KOPT-K1 (cell line): Measurements from ENCODE around the gene ARAP1.

ENCODE experiments used
- H3K27ac ChIP-seq: fragments of 200-600 bp; sonication (generic); 2 replicates; pipeline ENCODE4 v1.5.1; 2016; ENCODE audit warnings: antibody characterized with exemption, mild to moderate bottlenecking, low read depth, low read length; ENCODE audit not compliant: poor library complexity, severe bottlenecking
- H3K36me3 ChIP-seq: fragments of 200-600 bp; sonication (generic); 2 replicates; pipeline ENCODE4 v1.5.1; 2017; ENCODE audit warnings: antibody characterized with exemption, mild to moderate bottlenecking, low read length, moderate library complexity; ENCODE audit not compliant: insufficient read depth
- H3K9me3 ChIP-seq: fragments of 200-600 bp; sonication (generic); 2 replicates; pipeline ENCODE4 v1.5.1; 2017; ENCODE audit warnings: antibody characterized with exemption, low read length, mild to moderate bottlenecking; ENCODE audit not compliant: insufficient read depth, poor library complexity, severe bottlenecking

The ARAP1 gene

DNA sequence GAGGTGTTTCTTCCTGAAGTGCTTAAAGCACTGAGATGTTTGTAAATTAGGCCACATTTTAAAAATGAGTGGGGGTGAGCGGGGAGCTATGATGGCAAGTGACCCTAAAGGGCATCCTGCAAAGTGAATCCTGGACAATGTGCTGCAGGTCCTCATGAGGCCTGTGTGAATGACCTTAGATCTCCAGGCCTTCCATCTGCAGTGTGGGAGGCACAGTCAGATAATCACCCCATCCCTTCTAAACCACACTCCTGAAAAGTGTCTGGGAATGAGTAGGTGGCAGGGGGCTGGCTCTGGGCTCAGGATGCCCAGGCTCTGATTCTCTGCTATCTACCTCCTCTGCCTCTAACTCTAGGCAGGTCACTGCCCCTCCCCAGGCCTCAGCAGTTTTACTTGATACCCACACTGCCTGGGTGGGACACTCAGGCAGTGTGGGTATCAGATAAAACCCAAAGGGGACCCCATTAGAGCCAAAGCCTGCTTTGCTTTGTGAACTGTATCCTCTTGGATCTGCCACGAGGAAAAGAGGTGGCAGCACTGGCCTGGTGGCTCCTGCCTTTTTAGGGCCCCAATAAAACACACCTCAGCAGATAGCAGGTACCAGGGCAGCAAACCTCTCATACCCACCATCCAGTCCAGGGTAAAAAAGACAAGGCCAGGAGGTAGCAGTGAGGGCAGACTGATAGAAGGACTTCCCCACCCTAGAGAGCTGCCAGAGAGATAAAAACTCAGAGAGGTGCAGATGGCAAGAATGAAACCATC is 31.1 kb upstream of the ARAP1 start:
- no peaks in the 10 kb centered on the region for H3K9me3 ChIP-seq
- H3K36me3 ChIP-seq, result no peaks in the 10 kb centered on the region
- H3K27ac ChIP-seq, result no peak overlapping the region

DNA sequence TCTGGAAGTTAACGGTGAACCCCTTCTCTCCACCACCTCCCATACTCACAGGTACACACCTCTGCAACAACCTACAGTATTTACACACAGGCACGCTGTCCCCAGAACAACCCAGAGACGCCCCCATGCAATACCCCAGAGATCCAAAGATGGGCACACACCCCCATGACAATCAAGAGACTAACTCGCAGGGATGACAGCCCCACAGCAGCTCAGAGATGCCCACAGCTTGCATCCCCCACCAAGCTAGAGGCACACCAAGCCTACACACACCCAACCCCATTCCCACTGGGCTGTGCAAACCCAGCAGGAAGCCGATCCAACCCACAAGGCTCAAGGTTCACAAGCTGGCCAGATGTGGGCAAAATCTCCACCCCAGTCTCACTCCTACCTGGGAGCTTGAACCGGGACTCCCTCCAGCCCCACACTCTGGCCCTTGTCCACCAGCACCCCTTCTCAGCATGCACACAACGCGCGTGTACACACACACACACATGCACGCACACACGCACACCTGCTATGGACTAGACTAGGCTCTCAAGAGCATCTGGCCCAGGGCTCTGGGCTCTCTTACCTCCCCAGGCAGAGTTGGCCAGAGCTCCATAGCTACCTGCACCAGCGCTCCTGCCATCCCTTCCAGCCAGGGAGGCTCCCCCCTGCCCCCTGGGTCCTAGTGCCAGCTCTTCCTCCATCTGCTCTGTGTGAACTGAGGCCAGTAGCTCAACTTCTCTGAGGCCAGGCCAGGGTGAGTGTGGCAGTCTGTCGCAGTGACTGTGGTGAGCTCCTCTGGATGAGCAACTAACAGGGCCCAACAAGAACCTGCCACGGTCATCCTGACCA is 30.1 kb upstream of the ARAP1 start:
- no peaks in the 10 kb centered on the region for H3K9me3 ChIP-seq
- no peaks in the 10 kb centered on the region for H3K36me3 ChIP-seq
- H3K27ac ChIP-seq, result no peak overlapping the region

DNA sequence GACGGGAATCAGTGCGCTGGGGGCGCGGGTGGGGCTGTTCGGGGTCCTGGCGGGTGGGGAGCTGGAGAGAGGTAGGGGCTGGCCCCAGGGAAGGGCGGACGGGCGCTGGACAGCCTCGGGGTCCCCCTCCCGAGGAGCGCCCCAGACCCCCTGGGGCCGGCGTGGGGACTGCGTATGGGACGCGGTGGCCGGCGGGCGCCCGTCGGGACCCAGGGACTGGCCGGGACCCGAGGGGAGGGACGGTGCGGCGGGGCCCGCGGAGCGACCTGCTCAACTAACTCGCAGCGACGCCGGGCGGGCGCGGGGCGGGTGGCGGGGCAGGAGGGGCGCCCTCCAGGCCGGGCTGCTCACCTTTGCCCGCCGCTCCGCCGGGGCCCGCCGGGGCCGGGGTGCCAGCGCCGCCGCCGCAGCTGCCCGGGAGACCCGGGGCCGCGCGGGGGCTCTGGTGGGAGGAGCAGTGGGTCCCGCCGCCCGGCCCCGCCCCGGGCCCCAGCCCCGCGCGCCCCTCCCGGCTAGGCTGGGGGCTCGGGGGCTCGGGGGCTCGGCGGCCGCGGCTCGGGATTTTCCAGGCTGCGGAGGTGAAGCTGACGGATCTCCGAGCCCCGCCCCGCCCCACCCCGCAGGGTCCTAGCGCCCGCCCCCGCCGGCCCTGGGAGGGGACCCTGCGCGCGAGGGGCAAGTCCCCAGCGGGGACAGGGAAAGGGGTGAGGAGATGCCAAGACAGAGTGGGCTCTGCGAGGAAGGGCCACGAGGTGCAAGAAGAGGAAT is 29.3 kb upstream of the ARAP1 start:
- H3K27ac ChIP-seq, result no peak overlapping the region
- H3K9me3 ChIP-seq, result no peaks in the 10 kb centered on the region
- no peaks in the 10 kb centered on the region for H3K36me3 ChIP-seq

DNA sequence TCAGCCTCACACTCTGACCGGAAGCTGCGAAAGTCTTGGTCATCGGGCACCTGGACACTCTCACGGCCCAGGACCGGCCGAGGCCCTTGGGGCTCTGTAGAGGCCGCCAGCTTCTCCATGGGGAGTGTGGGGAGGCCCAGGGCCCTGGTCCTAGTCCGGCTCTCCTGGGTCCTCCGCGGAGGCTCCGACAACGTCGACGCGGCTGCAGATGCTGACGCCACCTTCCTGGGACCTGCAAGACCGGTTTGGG is 28.8 kb upstream of the ARAP1 start:
- Histone ChIP-seq H3K9me3 (no peaks in the 10 kb centered on the region), H3K36me3 (no peaks in the 10 kb centered on the region), H3K27ac (no peak overlapping the region)

DNA sequence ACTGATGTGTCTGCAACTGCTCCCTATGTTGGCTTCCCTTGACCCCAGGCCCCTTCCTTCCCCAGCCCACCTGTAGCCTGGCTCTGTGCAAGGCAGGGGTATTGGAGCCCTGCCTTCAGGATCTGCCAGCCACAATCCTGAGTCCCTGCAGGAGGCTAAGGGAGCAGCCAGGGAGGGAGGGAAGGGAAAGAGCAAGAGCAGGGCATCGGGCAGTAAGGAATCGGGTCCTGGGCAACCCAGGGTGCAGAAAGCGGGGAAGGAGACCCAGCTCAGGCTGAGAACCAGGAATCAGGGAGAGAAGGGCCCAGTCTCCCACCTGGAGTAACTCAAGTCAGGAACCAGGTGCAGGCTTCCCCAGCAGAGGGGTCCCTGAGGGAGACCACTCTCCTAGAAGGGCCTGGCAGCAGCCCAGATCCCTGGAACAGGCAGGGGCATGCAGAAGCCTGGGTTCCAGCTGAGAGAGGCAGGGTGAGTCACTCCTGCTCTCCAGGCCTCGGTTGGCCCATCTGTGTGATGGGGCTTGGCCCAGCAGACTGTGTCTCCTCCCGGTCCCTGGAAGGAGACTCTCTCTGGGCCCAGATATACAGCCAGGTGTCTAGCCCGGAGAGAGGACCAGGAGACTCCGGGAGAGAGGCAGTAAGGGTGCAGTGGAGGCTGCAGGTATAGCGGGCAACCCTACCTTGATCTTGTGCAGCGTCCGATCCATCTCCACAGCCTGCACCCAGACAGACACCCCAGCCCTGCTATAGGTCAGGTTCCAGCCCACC is 28.3 kb upstream of the ARAP1 start:
- H3K9me3 ChIP-seq, result no peaks in the 10 kb centered on the region
- H3K27ac ChIP-seq, result no peak overlapping the region
- H3K36me3 ChIP-seq, result no peaks in the 10 kb centered on the region

DNA sequence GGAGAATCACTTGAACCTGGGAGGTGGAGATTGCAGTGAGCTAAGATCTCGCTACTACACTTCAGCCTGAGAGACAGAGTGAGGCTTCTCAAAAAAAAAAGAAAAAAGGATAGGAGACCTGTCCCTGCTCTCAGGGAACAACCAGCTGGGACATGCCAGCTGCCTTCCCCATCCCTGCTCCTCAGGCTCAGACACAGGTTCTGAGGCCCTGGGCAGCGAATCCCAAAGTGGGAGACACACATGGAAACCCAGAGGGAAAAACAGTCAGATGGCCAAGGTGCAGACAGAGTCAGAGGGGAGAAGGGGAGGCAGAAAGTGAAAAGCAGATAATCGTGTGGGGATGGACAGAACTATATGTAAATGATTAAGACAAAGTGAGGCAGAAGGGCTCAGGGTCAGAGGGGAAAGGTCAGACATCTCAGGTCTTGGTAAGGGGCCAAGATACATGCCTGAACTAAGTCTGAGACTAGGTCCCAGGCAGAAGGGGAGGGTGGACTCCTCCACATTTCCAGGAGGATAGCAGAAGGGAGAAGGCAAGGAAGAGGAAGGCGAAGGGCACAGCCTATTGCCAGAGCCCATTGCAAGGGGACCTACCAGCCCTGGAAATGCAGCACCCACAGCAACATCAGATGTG is 27.4 kb upstream of the ARAP1 start:
- Histone ChIP-seq H3K36me3 (no peaks in the 10 kb centered on the region), H3K27ac (no peak overlapping the region), H3K9me3 (no peaks in the 10 kb centered on the region)

DNA sequence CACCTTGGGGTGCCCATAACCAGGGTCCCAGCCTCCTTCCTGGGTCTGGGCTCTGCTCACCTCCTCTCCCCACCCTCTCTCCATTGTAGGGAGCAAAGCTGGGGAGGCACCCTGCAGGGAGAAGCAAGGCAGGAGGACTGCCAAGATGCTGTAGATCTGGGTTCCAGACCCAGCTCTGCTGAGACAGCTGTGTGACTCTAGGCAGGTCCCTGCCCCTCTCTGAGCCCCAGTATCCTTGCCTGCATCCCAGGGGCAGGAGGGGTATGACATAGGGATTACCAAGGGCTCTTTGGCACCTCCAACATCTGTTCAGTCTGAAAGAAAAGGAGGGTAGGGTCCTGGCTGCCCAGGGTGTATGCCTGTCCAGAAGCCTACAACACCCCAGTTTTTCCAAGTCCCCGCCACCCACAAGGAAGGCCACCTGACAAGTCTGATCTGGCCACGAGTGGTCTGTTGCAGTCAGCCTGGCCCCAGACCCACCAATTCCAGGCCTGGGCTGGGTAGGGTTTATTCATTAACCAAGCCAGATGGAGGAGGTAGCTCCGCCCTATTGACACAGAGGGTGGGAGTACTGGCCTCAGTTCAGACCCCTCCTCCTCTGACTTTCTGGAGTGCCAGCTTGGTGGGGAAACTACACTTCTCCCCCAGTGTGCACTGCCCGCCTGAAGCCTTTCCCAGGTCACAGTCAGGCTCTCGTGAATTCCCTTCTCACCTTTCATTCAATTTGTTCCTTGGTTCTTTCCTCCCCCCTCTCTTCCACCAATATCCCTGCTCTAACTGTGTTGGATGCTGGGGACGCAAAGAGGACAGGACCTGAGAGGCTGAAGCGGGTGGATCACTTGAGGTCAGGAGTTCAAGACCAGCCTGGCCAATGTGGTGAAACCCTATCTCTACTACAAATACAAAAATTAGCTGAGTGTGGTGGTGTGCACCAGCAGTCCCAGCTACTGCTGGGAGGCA is 26.6 kb upstream of the ARAP1 start:
- no peaks in the 10 kb centered on the region for H3K36me3 ChIP-seq
- no peak overlapping the region for H3K27ac ChIP-seq
- H3K9me3 ChIP-seq, result no peaks in the 10 kb centered on the region

DNA sequence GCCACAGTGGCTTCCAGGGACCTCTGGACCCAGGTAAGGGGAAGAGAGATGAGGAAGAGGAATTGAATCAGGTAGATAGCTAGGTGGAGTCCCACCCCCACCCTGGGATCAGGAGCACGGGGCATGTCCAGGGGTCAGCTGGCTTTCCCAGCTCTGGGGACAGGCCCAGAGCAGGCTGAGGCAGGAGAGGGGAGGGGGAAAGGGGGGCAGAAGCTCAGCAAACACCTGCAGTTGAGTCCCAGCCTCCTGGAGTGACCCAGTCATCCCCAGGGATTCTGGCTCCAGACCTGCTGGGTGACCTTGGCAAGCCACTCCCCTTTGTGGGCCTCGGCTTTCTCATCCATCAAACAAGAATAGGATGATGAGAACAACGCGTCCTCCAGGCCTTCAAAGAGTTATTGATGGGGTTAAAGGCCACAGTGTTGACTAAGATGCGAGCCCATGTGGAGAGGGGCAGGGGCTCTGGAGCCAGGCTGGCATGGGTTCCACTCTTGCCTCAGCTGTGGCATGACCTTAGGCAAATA is 25.6 kb upstream of the ARAP1 start:
- no peak overlapping the region for H3K27ac ChIP-seq
- H3K9me3 ChIP-seq, result no peaks in the 10 kb centered on the region
- H3K36me3 ChIP-seq, result no peaks in the 10 kb centered on the region

DNA sequence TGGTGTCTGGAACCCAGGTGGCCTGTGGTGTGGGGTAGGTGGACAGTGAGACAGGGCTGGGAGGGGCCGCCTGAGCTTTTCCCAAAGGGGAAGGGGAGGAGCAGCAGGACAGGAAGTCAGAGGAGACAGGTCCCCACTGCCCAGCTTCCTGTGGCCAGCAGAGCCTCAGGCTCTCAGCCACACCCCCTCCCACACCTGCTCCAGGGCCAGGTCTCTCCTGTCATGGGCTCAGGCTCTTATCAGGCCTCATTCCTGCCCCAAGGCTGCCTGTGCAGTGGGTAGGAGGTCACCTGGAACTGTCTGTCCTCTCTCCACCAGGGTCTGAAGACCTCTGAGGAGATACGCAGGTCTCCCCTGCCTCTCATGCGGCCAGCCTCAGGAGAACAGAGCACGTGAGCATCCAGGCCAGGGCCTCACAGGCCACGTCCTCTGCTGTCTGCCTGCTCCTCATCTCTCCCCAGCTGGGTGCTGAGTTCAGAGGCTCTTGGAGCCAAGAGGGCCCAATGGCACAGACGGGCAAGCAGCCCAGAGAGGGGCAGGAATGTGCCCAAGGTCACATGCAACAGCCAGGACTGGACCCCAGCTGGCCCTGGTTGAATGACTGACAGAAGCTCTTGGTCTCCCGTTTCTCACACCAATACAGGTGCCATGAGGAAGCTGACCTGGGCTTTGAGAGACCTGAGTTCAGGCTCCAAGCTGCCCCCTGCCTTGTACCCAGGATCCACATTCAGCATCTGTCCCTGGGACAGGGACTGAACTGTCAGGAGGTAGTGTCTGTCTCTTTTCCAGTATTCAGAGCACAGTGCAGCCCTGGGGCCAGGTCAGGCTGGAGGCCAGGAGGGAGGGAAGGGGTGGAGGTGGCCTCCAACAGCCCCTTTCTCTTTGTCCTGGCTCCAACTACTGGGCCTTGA is 24.9 kb upstream of the ARAP1 start:
- H3K9me3 ChIP-seq, result no peaks in the 10 kb centered on the region
- H3K27ac ChIP-seq, result no peak overlapping the region
- no peaks in the 10 kb centered on the region for H3K36me3 ChIP-seq

DNA sequence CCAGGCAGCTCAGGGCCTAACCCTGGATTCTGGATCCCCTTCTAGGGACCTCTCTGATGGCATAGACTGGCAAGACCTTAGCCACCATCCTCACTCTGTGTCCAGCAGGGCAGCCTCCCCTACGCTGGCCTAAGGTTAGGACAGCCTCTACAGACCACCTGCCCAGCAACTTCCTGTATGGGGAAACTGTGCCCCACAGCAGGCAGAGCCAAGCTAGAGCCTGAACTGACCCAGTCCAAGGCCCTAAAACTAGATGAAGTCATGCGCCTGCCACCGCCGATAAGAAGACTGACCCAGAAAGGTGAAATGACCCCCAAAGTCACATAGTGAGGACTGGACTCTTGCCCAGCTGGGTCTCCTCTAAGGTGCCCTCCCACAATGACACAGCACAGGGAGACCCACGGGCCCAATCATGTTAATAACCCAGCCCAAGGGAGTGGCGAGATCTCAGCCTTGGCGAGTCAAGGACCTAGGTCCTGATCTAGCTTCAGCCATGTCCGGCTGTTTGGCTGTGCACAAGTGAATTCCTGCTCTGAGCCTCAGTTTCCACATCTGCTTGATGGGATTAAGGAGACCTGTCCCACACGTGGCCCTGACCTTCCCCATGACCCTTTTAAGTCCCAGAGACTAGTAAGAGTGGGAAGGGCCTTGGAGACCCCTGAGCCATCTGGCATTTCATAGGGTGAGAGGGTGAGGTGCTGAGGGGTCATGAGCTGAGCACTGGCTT is 24.1 kb upstream of the ARAP1 start:
- H3K27ac ChIP-seq, result no peak overlapping the region
- H3K9me3 ChIP-seq, result no peaks in the 10 kb centered on the region
- no peaks in the 10 kb centered on the region for H3K36me3 ChIP-seq

DNA sequence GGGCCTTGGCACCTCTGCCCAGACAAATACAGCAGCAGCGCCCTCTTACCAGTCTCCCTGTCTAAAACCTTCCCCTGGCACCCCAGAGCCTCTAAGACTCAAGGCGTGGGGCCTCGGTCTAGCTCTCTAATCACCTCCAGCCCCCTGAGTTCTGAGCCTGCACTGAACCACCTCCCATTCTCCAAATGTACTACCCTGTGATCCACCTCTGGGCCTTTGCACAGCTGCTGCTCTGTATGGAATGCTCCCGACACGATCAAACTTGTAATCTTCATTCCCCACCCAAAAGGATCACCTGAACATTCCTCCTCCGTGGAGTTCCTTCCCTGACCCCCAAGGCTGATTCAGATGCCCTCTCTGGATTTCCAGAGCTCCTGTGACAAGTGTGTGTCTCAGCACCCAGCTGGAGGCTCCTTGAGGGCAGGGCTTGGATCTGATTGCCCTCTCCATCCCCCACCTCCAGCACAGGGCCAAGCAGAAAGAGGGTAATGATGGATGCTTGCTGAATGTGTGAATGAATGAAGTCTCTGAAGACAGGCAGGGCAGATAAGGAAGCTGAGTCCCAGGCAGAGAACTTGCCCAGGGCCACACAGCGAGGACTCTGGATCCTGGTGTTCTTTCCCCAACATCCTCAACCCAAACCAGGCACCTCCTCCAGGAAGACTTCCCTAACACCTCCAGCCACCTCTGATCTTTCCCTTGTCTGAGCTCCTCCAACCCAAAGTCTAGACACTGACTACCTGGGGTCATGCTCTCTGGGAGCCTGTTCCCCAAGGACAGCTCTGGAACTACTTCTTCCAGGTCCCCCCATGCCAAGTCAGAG is 23.3 kb upstream of the ARAP1 start:
- Histone ChIP-seq H3K36me3 (no peaks in the 10 kb centered on the region), H3K9me3 (no peaks in the 10 kb centered on the region), H3K27ac (no peak overlapping the region)

DNA sequence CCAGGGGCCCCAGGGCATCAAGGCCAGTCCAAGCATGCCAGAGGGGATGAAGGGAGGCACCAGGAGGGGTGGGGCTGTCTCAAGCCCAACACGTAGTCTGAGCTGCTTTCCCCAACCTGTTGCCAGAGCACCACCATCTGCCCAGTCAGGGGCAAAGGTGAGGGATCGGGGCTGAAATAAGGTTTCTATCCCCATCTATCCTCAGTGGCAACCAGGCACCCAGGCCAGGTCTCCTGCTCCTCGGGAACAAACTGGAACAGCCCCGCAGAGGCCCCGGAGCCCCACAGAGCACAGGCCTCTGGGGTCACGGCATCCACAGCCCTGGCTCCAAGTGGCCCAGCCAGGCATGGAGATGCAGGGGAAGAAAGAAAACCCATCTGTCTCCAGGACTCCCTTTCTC is 22.3 kb upstream of the ARAP1 start:
- no peak overlapping the region for H3K27ac ChIP-seq
- no peaks in the 10 kb centered on the region for H3K36me3 ChIP-seq
- H3K9me3 ChIP-seq, result no peaks in the 10 kb centered on the region
